ENCODE results near the gene MEF2C.

- TF ChIP-seq CTCF (IDR thresholded peaks at IDR 0.05): no peak
- no peak for TF ChIP-seq POLR2AphosphoS5 (IDR thresholded peaks at IDR 0.05)
- no peak for TF ChIP-seq POLR2A (IDR thresholded peaks at IDR 0.05)
Observed at GRCh38 chr5:88685591-88686541, 197.1 kb downstream of the MEF2C start.
